Adrenal gland (tissue), 5 donors: ENCODE data around the gene TMEM134.

Experiments used
- POLR2A ChIP-seq, 2 donors: fragments of 450-650 bp; IDR thresholded peaks; one replicate each; pipeline ENCODE4 v1.6.1; 2017; ENCODE audit warnings: antibody characterized with exemption in 2 of 2, mild to moderate bottlenecking in 2 of 2, moderate library complexity in 1 of 2
- TF ChIP-seq, protein P1 (sequence below), 6 experiments: fragments of 450-650 bp in 4 of 6; fragments of 200-600 bp in 2 of 6; sonication (generic) in 1 of 6; IDR thresholded peaks; 1 replicate in 5 of 6; 2 replicates in 1 of 6; pipeline versions ENCODE4 v1.5.1 to v1.8.0; 2016 to 2021; ENCODE audit warnings: antibody characterized with exemption in 6 of 6, mild to moderate bottlenecking in 2 of 6, moderate library complexity in 1 of 6
- donor health status: DM: no; HTN: no; CAD: no.

DNA sequence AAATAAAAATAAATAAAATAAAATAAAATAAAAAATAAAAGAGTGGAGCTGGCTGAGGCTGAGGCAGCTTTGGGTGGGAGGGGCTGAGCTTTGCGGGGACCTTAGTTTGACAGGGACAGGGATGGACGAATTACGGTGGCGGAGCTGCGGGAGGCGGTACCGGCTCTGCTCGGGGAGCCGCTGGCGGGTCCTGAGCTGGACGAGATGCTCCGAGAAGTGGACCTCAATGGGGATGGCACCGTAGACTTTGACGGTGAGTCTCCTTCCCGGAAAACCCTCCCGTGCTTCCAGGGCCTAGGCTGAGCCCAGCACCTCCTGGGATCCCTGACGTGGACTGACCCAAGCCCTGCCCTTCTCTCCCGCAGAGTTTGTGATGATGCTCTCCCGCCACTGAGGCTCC lies 10.8 kb downstream of the TMEM134 start:
- TF ChIP-seq, protein P1, sequence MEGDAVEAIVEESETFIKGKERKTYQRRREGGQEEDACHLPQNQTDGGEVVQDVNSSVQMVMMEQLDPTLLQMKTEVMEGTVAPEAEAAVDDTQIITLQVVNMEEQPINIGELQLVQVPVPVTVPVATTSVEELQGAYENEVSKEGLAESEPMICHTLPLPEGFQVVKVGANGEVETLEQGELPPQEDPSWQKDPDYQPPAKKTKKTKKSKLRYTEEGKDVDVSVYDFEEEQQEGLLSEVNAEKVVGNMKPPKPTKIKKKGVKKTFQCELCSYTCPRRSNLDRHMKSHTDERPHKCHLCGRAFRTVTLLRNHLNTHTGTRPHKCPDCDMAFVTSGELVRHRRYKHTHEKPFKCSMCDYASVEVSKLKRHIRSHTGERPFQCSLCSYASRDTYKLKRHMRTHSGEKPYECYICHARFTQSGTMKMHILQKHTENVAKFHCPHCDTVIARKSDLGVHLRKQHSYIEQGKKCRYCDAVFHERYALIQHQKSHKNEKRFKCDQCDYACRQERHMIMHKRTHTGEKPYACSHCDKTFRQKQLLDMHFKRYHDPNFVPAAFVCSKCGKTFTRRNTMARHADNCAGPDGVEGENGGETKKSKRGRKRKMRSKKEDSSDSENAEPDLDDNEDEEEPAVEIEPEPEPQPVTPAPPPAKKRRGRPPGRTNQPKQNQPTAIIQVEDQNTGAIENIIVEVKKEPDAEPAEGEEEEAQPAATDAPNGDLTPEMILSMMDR (IDR thresholded peaks at IDR 0.05) = no peak
- no peak for TF ChIP-seq POLR2A (IDR thresholded peaks at IDR 0.05)
